IMR-90 (cell line): Measurements from ENCODE around the gene AKAP6. TPM values are rescaled to one million over a fixed set of nuclear protein-coding genes. Genes with fewer than 3 reads are reported as not detected.

Source experiments
- ATAC-seq: fragments of 200-7000 bp; cut with Tn5 transposase; 2 replicates; pipeline ENCODE4 v1.9.1; 2020; ENCODE audit warnings: low read depth, mild to moderate bottlenecking, moderate library complexity
- BruUV-seq: library from RNA; stranded (reverse); fragments of 400-500 nt; replicated peaks from 2 replicates; lab custom pipeline; 2021; lab: Mats Ljungman, UMichigan
- CTCF ChIA-PET: fragments of 300-600 bp; formaldehyde crosslinking; extraction: SDS; loops from one replicate; lab custom pipeline; 2021; ENCODE audit warnings: antibody characterized with exemption; lab: Yijun Ruan, JAX
- POLR2A ChIA-PET: fragments of 300-600 bp; sonication (Branson Sonifier 250); formaldehyde crosslinking; loops from one replicate; lab custom pipeline; 2022; ENCODE audit warnings: antibody characterized with exemption; ENCODE audit not compliant: unreplicated experiment; lab: Charles Lee
- DNase-seq: peaks from one replicate; pipeline ENCODE4 v3.0.0; 2013
- H2AFZ ChIP-seq: replicated peaks from 2 replicates; pipeline ENCODE3; 2013; ENCODE audit warnings: low read length, mild to moderate bottlenecking; ENCODE audit not compliant: poor library complexity
- H2AK5ac ChIP-seq: 2 replicates; pipeline ENCODE4 v1.6.1; 2013; ENCODE audit warnings: low read depth, low read length, inconsistent platforms
- H2AK9ac ChIP-seq: replicated peaks from 2 replicates; pipeline ENCODE3; 2013; ENCODE audit warnings: mild to moderate bottlenecking, low read depth, low read length, moderate library complexity; ENCODE audit not compliant: poor library complexity
- H2BK120ac ChIP-seq: 2 replicates; pipeline ENCODE4 v1.6.1; 2013; ENCODE audit warnings: low read depth, low read length, inconsistent platforms
- H2BK15ac ChIP-seq: 3 replicates; pipeline ENCODE4 v1.6.1; 2013; ENCODE audit warnings: low read depth, low read length, inconsistent platforms
- H2BK20ac ChIP-seq: 2 replicates; pipeline ENCODE4 v1.6.1; 2013; ENCODE audit warnings: low read depth, mild to moderate bottlenecking, inconsistent platforms, low read length, moderate library complexity
- H2BK5ac ChIP-seq: 2 replicates; pipeline ENCODE4 v1.6.1; 2013; ENCODE audit warnings: mild to moderate bottlenecking, low read depth, low read length, inconsistent platforms; ENCODE audit not compliant: poor library complexity, severe bottlenecking
- H3K14ac ChIP-seq: replicated peaks from 2 replicates; pipeline ENCODE4 v1.6.1; 2013; ENCODE audit warnings: low read depth, low read length, inconsistent platforms
- H3K18ac ChIP-seq: 2 replicates; pipeline ENCODE4 v1.6.1; 2013; ENCODE audit warnings: low read depth, low read length, control low read depth
- H3K23ac ChIP-seq: 2 replicates; pipeline ENCODE4 v1.6.1; 2013; ENCODE audit warnings: low read depth, low read length, inconsistent platforms
- H3K27ac ChIP-seq: 2 replicates; pipeline ENCODE4 v1.5.1; 2013; ENCODE audit warnings: mild to moderate bottlenecking, control low read depth, low read length; ENCODE audit not compliant: insufficient read depth
- H3K27me3 ChIP-seq: 2 replicates; pipeline ENCODE4 v1.6.1; 2013; ENCODE audit warnings: low read length; ENCODE audit not compliant: control insufficient read depth, insufficient read depth
- H3K36me3 ChIP-seq: 2 replicates; pipeline ENCODE4 v1.6.1; 2013; ENCODE audit warnings: low read length, mixed read lengths; ENCODE audit not compliant: control insufficient read depth, insufficient read depth
- H3K4ac ChIP-seq: 2 replicates; pipeline ENCODE4 v1.6.1; 2013; ENCODE audit warnings: low read depth, low read length, inconsistent platforms
- H3K4me1 ChIP-seq: 2 replicates; pipeline ENCODE4 v1.6.1; 2013; ENCODE audit warnings: low read length, mixed read lengths; ENCODE audit not compliant: control insufficient read depth, insufficient read depth
- H3K4me2 ChIP-seq: 2 replicates; pipeline ENCODE4 v1.6.1; 2013; ENCODE audit warnings: low read depth, mild to moderate bottlenecking, control low read depth, low read length, moderate library complexity
- H3K4me3 ChIP-seq: 2 replicates; pipeline ENCODE4 v1.5.1; 2013; ENCODE audit warnings: low read depth, mild to moderate bottlenecking, control low read depth, low read length, moderate library complexity; ENCODE audit not compliant: insufficient read depth
- H3K56ac ChIP-seq: 2 replicates; pipeline ENCODE4 v1.6.1; 2013; ENCODE audit warnings: low read length, inconsistent platforms; ENCODE audit not compliant: insufficient read depth; ENCODE audit errors: extremely low read depth
- H3K79me1 ChIP-seq, 2 experiments: 2 replicates each; pipeline ENCODE4 v1.6.1; 2013; ENCODE audit warnings: low read length in 2 of 2, inconsistent platforms in 1 of 2, low read depth in 1 of 2
- H3K9ac ChIP-seq: 2 replicates; pipeline ENCODE4 v1.6.1; 2013; ENCODE audit warnings: low read depth, low read length, control low read depth
- H3K9me1 ChIP-seq: 2 replicates; pipeline ENCODE4 v1.6.1; 2013; ENCODE audit warnings: low read length, inconsistent platforms; ENCODE audit not compliant: insufficient read depth
- H3K9me3 ChIP-seq: 2 replicates; pipeline ENCODE4 v1.6.1; 2013; ENCODE audit warnings: low read length; ENCODE audit not compliant: control insufficient read depth, insufficient read depth
- H4K20me1 ChIP-seq: 2 replicates; pipeline ENCODE4 v1.6.1; 2013; ENCODE audit warnings: low read length, inconsistent platforms; ENCODE audit not compliant: insufficient read depth
- H4K5ac ChIP-seq: 2 replicates; pipeline ENCODE4 v1.6.1; 2013; ENCODE audit warnings: mild to moderate bottlenecking, low read depth, low read length, control low read depth
- H4K8ac ChIP-seq, 2 experiments: 2 replicates each; pipeline ENCODE4 v1.6.1; 2013; ENCODE audit warnings: low read depth in 2 of 2, low read length in 2 of 2, control low read depth in 1 of 2, inconsistent platforms in 1 of 2
- H4K91ac ChIP-seq: 2 replicates; pipeline ENCODE4 v1.6.1; 2013; ENCODE audit warnings: low read depth, low read length, inconsistent platforms; ENCODE audit not compliant: insufficient read depth
- MAFK ChIP-seq: IDR thresholded peaks from 2 replicates; pipeline ENCODE4 v1.6.1; 2012; ENCODE audit warnings: low read depth, low read length, improper control_type of control experiment
- MAZ ChIP-seq: IDR thresholded peaks from 2 replicates; pipeline ENCODE4 v1.6.1; 2012; ENCODE audit warnings: low read depth, mild to moderate bottlenecking, low read length, improper control_type of control experiment, moderate library complexity, borderline replicate concordance
- POLR2A ChIP-seq: IDR thresholded peaks from 2 replicates; pipeline ENCODE4 v1.6.1; 2012; ENCODE audit warnings: mild to moderate bottlenecking, low read depth, low read length
- RFX5 ChIP-seq: IDR thresholded peaks from 2 replicates; pipeline ENCODE4 v1.8.0; 2012; ENCODE audit warnings: low read depth, mild to moderate bottlenecking, low read length, moderate library complexity
- SMC3 ChIP-seq: fragments of 150-350 bp; IDR thresholded peaks from 2 replicates; pipeline ENCODE4 v1.6.1; 2016; ENCODE audit warnings: low read depth, mild to moderate bottlenecking, antibody characterized with exemption, low read length, moderate library complexity
- dilution Hi-C: fragments of 300-500 bp; cut with HindIII; formaldehyde crosslinking; loops from one replicate; pipeline ENCODE4 v1.14.3; 2018; ENCODE audit warnings: low sequenced_read_pairs; ENCODE audit not compliant: unreplicated experiment
- in situ Hi-C: fragments of 300-500 bp; cut with MboI; formaldehyde crosslinking; loops from 3 replicates; pipeline ENCODE4 v1.14.3; 2019; ENCODE audit warnings: low sequenced_read_pairs, inconsistent platforms, mixed read lengths
- intact Hi-C: fragments of 100-400 bp; cut with micrococcal nuclease; formaldehyde crosslinking; loops from 2 replicates; pipeline ENCODE4 v1.10.0; 2022
- polyA plus RNA-seq, 3 experiments: library from polyadenylated mRNA; depleted of rRNA; stranded (reverse); fragments of >200 nt; gene quantifications; 2 replicates each; pipeline ENCODE4 v1.2.3, GENCODE V29; 2012; ENCODE audit warnings: low replicate concordance in 1 of 3
- total RNA-seq: library from RNA; depleted of rRNA; stranded (reverse); fragments of >200 nt; gene quantifications from 2 replicates; pipeline ENCODE4 v1.2.3, GENCODE V29; 2012
- TF ChIP-seq, protein P1 (sequence below): fragments of 150-350 bp; IDR thresholded peaks from 2 replicates; pipeline ENCODE4 v1.6.1; 2016; ENCODE audit warnings: low read depth, mild to moderate bottlenecking, low read length, moderate library complexity, borderline replicate concordance
- TF ChIP-seq, protein P2 (sequence below): conservative IDR thresholded peaks from 2 replicates; pipeline ENCODE4 v1.5.1; 2012; ENCODE audit warnings: mild to moderate bottlenecking, low read depth, low read length, improper control_type of control experiment

The AKAP6 gene
- total and polyA plus RNA-seq, 2 of the 4 experiments (the other 2 are of a cell fraction), result 0.22 to 1.6 TPM

- CTCF ChIA-PET, result no interaction called here
- no peaks in the 10 kb centered on the region for H3K4me1 ChIP-seq
- no peak overlapping the region for H2BK120ac ChIP-seq
- H3K27me3 ChIP-seq, result peaks cover 1% of the 10 kb centered on the region; the same call in 1 of the 2 replicates
- no peak overlapping the region for H2BK20ac ChIP-seq
- no peak overlapping the region for H3K23ac ChIP-seq
- H3K36me3 ChIP-seq, result no peaks in the 10 kb centered on the region
- no peak overlapping the region for H3K4me3 ChIP-seq
- no peak overlapping the region for H2AK5ac ChIP-seq
- no peak overlapping the region for H3K9ac ChIP-seq
- H2AK9ac ChIP-seq, result no peak overlapping the region
- H4K91ac ChIP-seq, result no peak overlapping the region
- no peaks in the 10 kb centered on the region for H4K20me1 ChIP-seq
- POLR2A ChIA-PET, result no interaction called here
- H2BK5ac ChIP-seq, result no peak overlapping the region
- intact Hi-C loops, result no loop called here
- H3K9me1 ChIP-seq, result no peaks in the 10 kb centered on the region
- H2AFZ ChIP-seq, result no peak overlapping the region
- no peak overlapping the region for H3K56ac ChIP-seq
- H3K4ac ChIP-seq, result no peak overlapping the region
- no peak overlapping the region for H4K5ac ChIP-seq
- H3K4me2 ChIP-seq, result no peak overlapping the region
- no peak overlapping the region for H3K18ac ChIP-seq
- H4K8ac ChIP-seq, result no peak overlapping the region
- no peak for DNase-seq
- no peak for ATAC-seq
- no peak for TF ChIP-seq MAZ
- no peak for TF ChIP-seq POLR2A
- no peak for TF ChIP-seq SMC3
- no peak for TF ChIP-seq RFX5
- TF ChIP-seq, protein P1, sequence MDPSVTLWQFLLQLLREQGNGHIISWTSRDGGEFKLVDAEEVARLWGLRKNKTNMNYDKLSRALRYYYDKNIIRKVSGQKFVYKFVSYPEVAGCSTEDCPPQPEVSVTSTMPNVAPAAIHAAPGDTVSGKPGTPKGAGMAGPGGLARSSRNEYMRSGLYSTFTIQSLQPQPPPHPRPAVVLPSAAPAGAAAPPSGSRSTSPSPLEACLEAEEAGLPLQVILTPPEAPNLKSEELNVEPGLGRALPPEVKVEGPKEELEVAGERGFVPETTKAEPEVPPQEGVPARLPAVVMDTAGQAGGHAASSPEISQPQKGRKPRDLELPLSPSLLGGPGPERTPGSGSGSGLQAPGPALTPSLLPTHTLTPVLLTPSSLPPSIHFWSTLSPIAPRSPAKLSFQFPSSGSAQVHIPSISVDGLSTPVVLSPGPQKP, result no peak
- TF ChIP-seq MAFK, result no peak
- TF ChIP-seq, protein P2, sequence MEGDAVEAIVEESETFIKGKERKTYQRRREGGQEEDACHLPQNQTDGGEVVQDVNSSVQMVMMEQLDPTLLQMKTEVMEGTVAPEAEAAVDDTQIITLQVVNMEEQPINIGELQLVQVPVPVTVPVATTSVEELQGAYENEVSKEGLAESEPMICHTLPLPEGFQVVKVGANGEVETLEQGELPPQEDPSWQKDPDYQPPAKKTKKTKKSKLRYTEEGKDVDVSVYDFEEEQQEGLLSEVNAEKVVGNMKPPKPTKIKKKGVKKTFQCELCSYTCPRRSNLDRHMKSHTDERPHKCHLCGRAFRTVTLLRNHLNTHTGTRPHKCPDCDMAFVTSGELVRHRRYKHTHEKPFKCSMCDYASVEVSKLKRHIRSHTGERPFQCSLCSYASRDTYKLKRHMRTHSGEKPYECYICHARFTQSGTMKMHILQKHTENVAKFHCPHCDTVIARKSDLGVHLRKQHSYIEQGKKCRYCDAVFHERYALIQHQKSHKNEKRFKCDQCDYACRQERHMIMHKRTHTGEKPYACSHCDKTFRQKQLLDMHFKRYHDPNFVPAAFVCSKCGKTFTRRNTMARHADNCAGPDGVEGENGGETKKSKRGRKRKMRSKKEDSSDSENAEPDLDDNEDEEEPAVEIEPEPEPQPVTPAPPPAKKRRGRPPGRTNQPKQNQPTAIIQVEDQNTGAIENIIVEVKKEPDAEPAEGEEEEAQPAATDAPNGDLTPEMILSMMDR, result no peak
- BruUV-seq, result no TSS peak
- H2BK15ac ChIP-seq, result no peak overlapping the region
- in situ Hi-C loops, result no loop called here
- no peaks in the 10 kb centered on the region for H3K9me3 ChIP-seq
- no peaks in the 10 kb centered on the region for H3K79me1 ChIP-seq
- dilution Hi-C loops, result no loop called here
- no peak overlapping the region for H3K14ac ChIP-seq
- no peak overlapping the region for H3K27ac ChIP-seq
Measured at GRCh38 chr14:32404784-32405573, 75.9 kb downstream of the AKAP6 start.
